SU-DHL-6 (cell line): Measurements from ENCODE around the gene HRH2.

Source experiments
- CTCF ChIP-seq: fragments of 200-600 bp; sonication (generic); IDR thresholded peaks from one replicate; pipeline ENCODE4 v1.5.1; 2017; ENCODE audit warnings: antibody characterized with exemption, mild to moderate bottlenecking, low read length, moderate library complexity; ENCODE audit not compliant: insufficient read depth, poor library complexity, severe bottlenecking
- EZH2phosphoT487 ChIP-seq: fragments of 200-600 bp; sonication (generic), shearing (Covaris generic); conservative IDR thresholded peaks from 2 replicates; pipeline ENCODE4 v1.6.1; 2018; ENCODE audit warnings: mild to moderate bottlenecking, antibody characterized with exemption, low read length, moderate library complexity, mixed read lengths

DNA sequence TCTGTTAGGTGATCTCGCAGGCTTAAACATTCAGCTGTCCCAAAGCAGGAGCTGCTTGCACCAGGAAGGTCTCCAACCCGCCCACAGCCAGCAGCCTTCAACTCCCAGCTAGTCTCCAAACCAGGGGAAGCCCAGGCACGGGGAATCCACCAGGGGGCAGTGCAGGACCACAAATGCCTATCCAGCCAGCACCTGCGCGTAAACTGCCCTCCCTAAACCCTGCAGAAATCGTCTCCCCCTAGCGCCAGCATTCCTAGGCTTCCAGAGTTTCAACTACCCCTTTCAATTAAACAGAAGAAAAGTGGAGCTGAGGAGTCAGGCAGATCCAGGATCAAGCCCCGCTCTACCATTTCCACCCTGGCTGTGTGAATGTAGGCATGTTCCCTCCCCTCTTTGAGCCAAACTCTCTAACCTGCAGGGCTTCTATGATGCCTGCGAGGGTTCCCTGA lies 72.0 kb downstream of the HRH2 start:
- TF ChIP-seq CTCF (peak; percentile 80), EZH2phosphoT487 (no peak)
